AG09309 (cell line): ENCODE measurements around the gene ROR1.

Source experiments
- DNase-seq: peaks from one replicate; pipeline ENCODE4 v3.0.0-alpha.2; 2010; ENCODE audit warnings: low read depth
- H3K4me3 ChIP-seq: 2 replicates; pipeline ENCODE4 v1.5.1; 2011; ENCODE audit warnings: mild to moderate bottlenecking, low read depth, low read length, moderate library complexity; ENCODE audit not compliant: control insufficient read depth
- CTCF ChIP-seq: IDR thresholded peaks from 2 replicates; pipeline ENCODE4 v1.5.1; 2011; ENCODE audit warnings: mild to moderate bottlenecking, low read depth, low read length, inconsistent platforms; ENCODE audit not compliant: insufficient read depth, control insufficient read depth; ENCODE audit errors: missing control alignments

Gene ROR1

GRCh38 chr1:63845346-63845745 is 71.5 kb downstream of the ROR1 start:
- DNase-seq: no peak
- no peak for TF ChIP-seq CTCF
- H3K4me3 ChIP-seq: no peak overlapping the region

GRCh38 chr1:63847308-63847910 is 73.6 kb downstream of the ROR1 start:
- no peak overlapping the region for H3K4me3 ChIP-seq
- no peak for DNase-seq

GRCh38 chr1:63848733-63849132 is 74.9 kb downstream of the ROR1 start:
- DNase-seq: no peak
- TF ChIP-seq CTCF: no peak

More at GRCh38 chr1:63847308-63847910, 73.6 kb downstream of the ROR1 start:
- TF ChIP-seq CTCF: no peak

GRCh38 chr1:63849149-63849548 is 75.3 kb downstream of the ROR1 start:
- no peak for TF ChIP-seq CTCF
- H3K4me3 ChIP-seq: no peak overlapping the region
- DNase-seq: no peak

More at GRCh38 chr1:63848733-63849132, 74.9 kb downstream of the ROR1 start:
- H3K4me3 ChIP-seq: no peak overlapping the region

- no peak overlapping the region for H3K4me3 ChIP-seq
- no peak for DNase-seq
- no peak for TF ChIP-seq CTCF
Observed at GRCh38 chr1:63854091-63854490, 80.3 kb downstream of the ROR1 start.

- no peak for TF ChIP-seq CTCF
- DNase-seq: no peak
- H3K4me3 ChIP-seq: no peak overlapping the region
Observed at GRCh38 chr1:63855942-63856341, 82.1 kb downstream of the ROR1 start.

- H3K4me3 ChIP-seq: no peak overlapping the region
- no peak for TF ChIP-seq CTCF
- no peak for DNase-seq
Observed at GRCh38 chr1:63856924-63857323, 83.1 kb downstream of the ROR1 start.
